H9 (cell line): ENCODE data around the gene CAMTA1. TPM values are rescaled to one million over a fixed set of nuclear protein-coding genes. Genes with fewer than 3 reads are reported as not detected.

Experiments used
- DNase-seq: peaks from one replicate; pipeline ENCODE4 v3.0.0-alpha.2; 2017
- H2AFZ ChIP-seq: one replicate; pipeline ENCODE4 v1.6.1; 2013; ENCODE audit warnings: mild to moderate bottlenecking, low read length, control low read depth, moderate library complexity
- H2AK5ac ChIP-seq: 2 replicates; pipeline ENCODE4 v1.6.1; 2013; ENCODE audit warnings: low read length, control low read depth, mixed read lengths; ENCODE audit not compliant: insufficient read length
- H2BK120ac ChIP-seq: one replicate; pipeline ENCODE4 v1.6.1; 2013; ENCODE audit warnings: low read depth, mild to moderate bottlenecking, low read length, control low read depth, inconsistent platforms; ENCODE audit not compliant: poor library complexity, severe bottlenecking
- H2BK12ac ChIP-seq: 2 replicates; pipeline ENCODE4 v1.6.1; 2013; ENCODE audit warnings: low read length, control low read depth, mixed read lengths, low read depth; ENCODE audit not compliant: insufficient read length
- H2BK15ac ChIP-seq: 2 replicates; pipeline ENCODE4 v1.6.1; 2013; ENCODE audit warnings: low read depth, low read length, control low read depth
- H2BK20ac ChIP-seq: one replicate; pipeline ENCODE4 v1.6.1; 2013; ENCODE audit warnings: low read depth, mild to moderate bottlenecking, low read length, control low read depth, inconsistent platforms; ENCODE audit not compliant: poor library complexity, severe bottlenecking
- H2BK5ac ChIP-seq: 2 replicates; pipeline ENCODE4 v1.6.1; 2013; ENCODE audit warnings: low read length, control low read depth, mixed read lengths; ENCODE audit not compliant: insufficient read length
- H3K14ac ChIP-seq: 2 replicates; pipeline ENCODE4 v1.6.1; 2013; ENCODE audit warnings: low read length, control low read depth; ENCODE audit not compliant: insufficient read depth
- H3K18ac ChIP-seq: 2 replicates; pipeline ENCODE4 v1.6.1; 2013; ENCODE audit warnings: low read depth, mild to moderate bottlenecking, mixed read lengths, low read length, control low read depth; ENCODE audit not compliant: insufficient read length
- H3K23ac ChIP-seq: 2 replicates; pipeline ENCODE4 v1.6.1; 2013; ENCODE audit warnings: low read length, control low read depth, mixed read lengths, low read depth; ENCODE audit not compliant: insufficient read length
- H3K23me2 ChIP-seq: 2 replicates; pipeline ENCODE4 v1.6.1; 2013; ENCODE audit warnings: low read depth, mild to moderate bottlenecking, mixed read lengths, low read length, control low read depth; ENCODE audit not compliant: insufficient read length, poor library complexity, severe bottlenecking
- H3K27ac ChIP-seq: 2 replicates; pipeline ENCODE4 v1.5.1; 2013; ENCODE audit warnings: low read length, control low read depth, mixed read lengths, low read depth; ENCODE audit not compliant: insufficient read length
- H3K27me3 ChIP-seq: 2 replicates; pipeline ENCODE4 v1.6.1; 2013; ENCODE audit warnings: low read length, control low read depth, inconsistent platforms; ENCODE audit not compliant: insufficient read depth
- H3K4ac ChIP-seq: 2 replicates; pipeline ENCODE4 v1.6.1; 2013; ENCODE audit warnings: low read depth, mild to moderate bottlenecking, control low read depth, inconsistent platforms, low read length, moderate library complexity
- H3K4me1 ChIP-seq: 2 replicates; pipeline ENCODE4 v1.6.1; 2013; ENCODE audit warnings: low read length, control low read depth, inconsistent platforms; ENCODE audit not compliant: insufficient read depth
- H3K4me2 ChIP-seq: 2 replicates; pipeline ENCODE4 v1.6.1; 2013; ENCODE audit warnings: low read length, control low read depth, mixed read lengths; ENCODE audit not compliant: insufficient read length, insufficient read depth
- H3K56ac ChIP-seq: 2 replicates; pipeline ENCODE4 v1.6.1; 2013; ENCODE audit warnings: low read depth, mild to moderate bottlenecking, mixed read lengths, low read length, control low read depth; ENCODE audit not compliant: insufficient read length
- H3K79me1 ChIP-seq: 2 replicates; pipeline ENCODE4 v1.6.1; 2013; ENCODE audit warnings: low read depth, mild to moderate bottlenecking, moderate library complexity, low read length, control low read depth, inconsistent platforms; ENCODE audit not compliant: insufficient read depth, poor library complexity, severe bottlenecking
- H3K79me2 ChIP-seq: 2 replicates; pipeline ENCODE4 v1.6.1; 2013; ENCODE audit warnings: low read length, control low read depth, inconsistent platforms; ENCODE audit not compliant: insufficient read depth
- H3K9ac ChIP-seq: 2 replicates; pipeline ENCODE4 v1.6.1; 2013; ENCODE audit warnings: low read length, control low read depth, mixed read lengths; ENCODE audit not compliant: insufficient read length; ENCODE audit errors: extremely low read depth
- H3K9me3 ChIP-seq: one replicate; pipeline ENCODE4 v1.6.1; 2013; ENCODE audit warnings: low read depth, low read length, inconsistent platforms; ENCODE audit not compliant: control insufficient read depth
- H3T11ph ChIP-seq: one replicate; pipeline ENCODE4 v1.6.1; 2013; ENCODE audit warnings: mild to moderate bottlenecking, low read length, control low read depth, inconsistent platforms
- H4K20me1 ChIP-seq: one replicate; pipeline ENCODE4 v1.6.1; 2013; ENCODE audit not compliant: control insufficient read depth, insufficient read length, insufficient read depth
- H4K5ac ChIP-seq: 2 replicates; pipeline ENCODE4 v1.6.1; 2013; ENCODE audit warnings: low read depth, mild to moderate bottlenecking, mixed read lengths, low read length, control low read depth; ENCODE audit not compliant: insufficient read length
- H4K8ac ChIP-seq: replicated peaks from 2 replicates; pipeline ENCODE4 v1.6.1; 2013; ENCODE audit warnings: low read length, control low read depth, mixed read lengths, low read depth; ENCODE audit not compliant: insufficient read length
- H4K91ac ChIP-seq: 2 replicates; pipeline ENCODE4 v1.6.1; 2013; ENCODE audit warnings: low read depth, mild to moderate bottlenecking, moderate library complexity, mixed read lengths, low read length, control low read depth; ENCODE audit not compliant: insufficient read length
- H3K27ac Mint-ChIP-seq, 3 experiments: 2 replicates in 2 of 3; 3 replicates in 1 of 3; pipeline ENCODE4 v1.8.0; 2020 to 2021; ENCODE audit warnings: mixed read lengths in 3 of 3, mild to moderate bottlenecking in 1 of 3, moderate library complexity in 1 of 3
- H3K27me3 Mint-ChIP-seq: 2 replicates; pipeline ENCODE4 v1.8.0; 2021; ENCODE audit warnings: low read depth, mild to moderate bottlenecking, moderate library complexity, mixed read lengths
- H3K36me3 Mint-ChIP-seq, 3 experiments: 2 replicates in 2 of 3; 3 replicates in 1 of 3; pipeline ENCODE4 v1.8.0; 2020 to 2021; ENCODE audit warnings: low read depth in 3 of 3, mixed read lengths in 3 of 3; ENCODE audit not compliant: insufficient read depth in 1 of 3
- H3K4me1 Mint-ChIP-seq, 2 experiments: 2 replicates each; pipeline ENCODE4 v1.8.0; 2020; ENCODE audit warnings: mixed read lengths in 2 of 2
- H3K4me3 Mint-ChIP-seq, 2 experiments: 2 replicates in 1 of 2; 3 replicates in 1 of 2; pipeline ENCODE4 v1.8.0; 2020 to 2021; ENCODE audit warnings: mild to moderate bottlenecking in 2 of 2, mixed read lengths in 2 of 2, moderate library complexity in 1 of 2
- H3K9me3 Mint-ChIP-seq, 2 experiments: 2 replicates in 1 of 2; 3 replicates in 1 of 2; pipeline ENCODE4 v1.8.0; 2020; ENCODE audit warnings: mild to moderate bottlenecking in 2 of 2, mixed read lengths in 2 of 2, moderate library complexity in 1 of 2
- CTCF ChIP-seq: fragments of 200-600 bp; sonication (generic); conservative IDR thresholded peaks from 3 replicates; pipeline ENCODE4 v1.8.0; 2021; ENCODE audit warnings: antibody characterized with exemption, mild to moderate bottlenecking
- WGBS: extraction: QIAGEN DNeasy Blood & Tissue Kit; methylation state at CpG from one replicate; pipeline ENCODE4 v1.1.7; 2013; ENCODE audit warnings: missing lambda C conversion rate, low lambda C conversion rate, mixed read lengths; ENCODE audit not compliant: insufficient read length; ENCODE audit errors: extremely low coverage; 5-methylcytosine and 5-hydroxymethylcytosine counted together
- total RNA-seq: library from RNA; stranded (reverse); gene quantifications from 2 replicates; pipeline ENCODE4 v1.2.1, GENCODE V29; 2021

Gene CAMTA1
- total RNA-seq, 1 experiment from 2014 or later = 115 TPM

DNA sequence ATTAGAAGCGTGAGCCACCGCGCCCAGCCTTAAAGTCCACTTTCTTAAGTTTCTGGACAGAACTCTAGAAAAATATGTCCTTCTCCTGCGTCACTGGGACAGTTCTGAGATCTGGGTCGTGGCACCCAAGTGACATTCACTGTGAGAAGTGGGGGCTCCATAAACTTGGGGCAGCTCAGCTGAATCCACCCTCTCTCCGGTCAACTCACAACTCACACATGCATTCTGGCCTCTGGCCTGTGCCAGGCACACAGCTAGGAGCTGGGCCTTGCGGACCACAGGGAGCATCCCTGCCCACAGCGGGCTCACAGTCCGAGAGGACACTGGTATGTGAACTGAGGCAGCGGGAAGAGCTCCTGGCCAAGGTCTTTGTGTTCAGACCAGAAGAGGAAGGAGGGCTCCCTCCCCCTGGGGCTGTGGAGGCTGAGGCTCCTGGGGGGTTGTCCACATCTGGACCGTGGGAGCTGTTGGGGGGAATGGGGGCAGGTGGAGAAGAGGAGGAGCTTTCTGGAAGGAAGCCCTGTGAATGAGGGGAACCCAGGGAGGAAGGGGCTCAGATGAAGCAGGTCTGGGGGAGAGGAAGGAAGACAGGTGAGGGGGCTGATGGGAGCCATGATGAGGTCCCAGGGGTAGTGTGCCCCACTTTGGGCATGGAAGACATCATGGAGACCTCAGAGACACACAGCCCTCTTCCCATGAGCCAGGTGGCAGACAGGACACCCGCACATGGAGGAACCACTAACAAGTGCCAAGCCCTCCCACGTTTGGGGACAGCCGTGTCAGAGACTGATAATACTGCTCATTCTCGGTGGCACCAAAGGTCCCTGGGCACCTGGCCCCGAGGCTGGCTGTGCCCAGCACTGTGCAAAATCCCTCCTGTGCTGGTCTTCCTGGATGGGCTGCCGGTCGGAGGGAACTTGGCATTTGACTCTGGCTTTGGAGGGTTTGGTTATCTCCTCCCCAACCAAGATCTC is 794.9 kb downstream of the CAMTA1 start:
- H3K4me1 ChIP-seq = no peaks in the 10 kb centered on the region
- no peak overlapping the region for H2AK5ac ChIP-seq
- no peak overlapping the region for H2BK20ac ChIP-seq
- WGBS = no CpG with 5 or more reads among the region's 18 CpGs
- H3K23ac ChIP-seq = no peak overlapping the region
- Mint-ChIP-seq H3K27ac (no peak overlapping the region), H3K9me3 (peaks cover 0 to 3% of the 10 kb centered on the region in 2 experiments; a peak in 1 of 5 replicates), H3K27me3 (no peaks in the 10 kb centered on the region), H3K4me3 (no peak overlapping the region), H3K4me1 (peaks cover 2 to 4% of the 10 kb centered on the region in 2 experiments; a peak in 1 of 4 replicates), H3K36me3 (no peaks in the 10 kb centered on the region)
- H3K18ac ChIP-seq = no peak overlapping the region
- H3K27ac ChIP-seq = no peak overlapping the region
- no peak overlapping the region for H2BK15ac ChIP-seq
- H2AFZ ChIP-seq = no peak overlapping the region
- no peak overlapping the region for H3K14ac ChIP-seq
- H4K8ac ChIP-seq = no peak overlapping the region
- H4K5ac ChIP-seq = no peak overlapping the region
- no peaks in the 10 kb centered on the region for H3K27me3 ChIP-seq
- H3K79me2 ChIP-seq = no peaks in the 10 kb centered on the region
- no peak overlapping the region for H2BK120ac ChIP-seq
- TF ChIP-seq CTCF = no peak
- H3K4me2 ChIP-seq = no peak overlapping the region
- peaks cover 4% of the 10 kb centered on the region for H3K23me2 ChIP-seq
- no peak overlapping the region for H2BK12ac ChIP-seq
- H3T11ph ChIP-seq = no peak overlapping the region
- H4K20me1 ChIP-seq = no peaks in the 10 kb centered on the region
- no peak overlapping the region for H2BK5ac ChIP-seq
- no peaks in the 10 kb centered on the region for H3K9me3 ChIP-seq
- H3K4ac ChIP-seq = no peak overlapping the region
- H3K56ac ChIP-seq = no peak overlapping the region
- no peaks in the 10 kb centered on the region for H3K79me1 ChIP-seq
- DNase-seq = no peak
- H3K9ac ChIP-seq = no peak overlapping the region
- H4K91ac ChIP-seq = no peak overlapping the region
